ENCODE measurements around the gene ARVCF.

ARVCF gene

GRCh38 chr22:19962246-19962908 lies 54.2 kb downstream of the ARVCF start:
- DNase-seq (ENCODE audit: low spot score), result peak; percentile 90

GRCh38 chr22:19961868-19962245 lies 54.8 kb downstream of the ARVCF start:
- DNase-seq (ENCODE audit: low spot score), result no peak

- no peak for DNase-seq (ENCODE audit: low spot score)
Measured at GRCh38 chr22:19961201-19961580, 55.4 kb downstream of the ARVCF start.

- no peak for DNase-seq (ENCODE audit: low spot score)
Measured at GRCh38 chr22:19960491-19961200, 56.0 kb downstream of the ARVCF start.

- DNase-seq (ENCODE audit: low spot score), result no peak
Measured at GRCh38 chr22:19959587-19960490, 56.8 kb downstream of the ARVCF start.

GRCh38 chr22:19959043-19959586 lies 57.5 kb downstream of the ARVCF start:
- peak; percentile 70 for DNase-seq (ENCODE audit: low spot score)

- DNase-seq (ENCODE audit: low spot score), result no peak
Measured at GRCh38 chr22:19958083-19959042, 58.3 kb downstream of the ARVCF start.

GRCh38 chr22:19957445-19957844 lies 59.2 kb downstream of the ARVCF start:
- DNase-seq (ENCODE audit: low spot score), result no peak

- DNase-seq (ENCODE audit: low spot score), result no peak
Measured at GRCh38 chr22:19955241-19956128, 61.1 kb downstream of the ARVCF start.

GRCh38 chr22:19951346-19951745 lies 65.3 kb downstream of the ARVCF start:
- DNase-seq (ENCODE audit: low spot score), result no peak

GRCh38 chr22:19948057-19948760 lies 68.4 kb downstream of the ARVCF start:
- no peak for DNase-seq (ENCODE audit: low spot score)

GRCh38 chr22:19943082-19944026 lies 73.3 kb downstream of the ARVCF start:
- no peak for DNase-seq (ENCODE audit: low spot score)

GRCh38 chr22:19942157-19943081 lies 74.2 kb downstream of the ARVCF start:
- no peak for DNase-seq (ENCODE audit: low spot score)

- peak; percentile 65 for DNase-seq (ENCODE audit: low spot score)
Measured at GRCh38 chr22:19941365-19942082, 75.1 kb downstream of the ARVCF start, which contains the start of the genes COMT and TXNRD2. TSS of gene COMT (plus strand) at chr22:19941772. CDS start at chr22:19962527, 20,755 bp downstream. TSS of gene TXNRD2 (minus strand) at chr22:19941818. CDS start at chr22:19941803, 15 bp downstream.

GRCh38 chr22:19940536-19941364 lies 75.9 kb downstream of the ARVCF start:
- no peak for DNase-seq (ENCODE audit: low spot score)
